ENCODE results near the gene CCDC117.

CCDC117 gene

DNA sequence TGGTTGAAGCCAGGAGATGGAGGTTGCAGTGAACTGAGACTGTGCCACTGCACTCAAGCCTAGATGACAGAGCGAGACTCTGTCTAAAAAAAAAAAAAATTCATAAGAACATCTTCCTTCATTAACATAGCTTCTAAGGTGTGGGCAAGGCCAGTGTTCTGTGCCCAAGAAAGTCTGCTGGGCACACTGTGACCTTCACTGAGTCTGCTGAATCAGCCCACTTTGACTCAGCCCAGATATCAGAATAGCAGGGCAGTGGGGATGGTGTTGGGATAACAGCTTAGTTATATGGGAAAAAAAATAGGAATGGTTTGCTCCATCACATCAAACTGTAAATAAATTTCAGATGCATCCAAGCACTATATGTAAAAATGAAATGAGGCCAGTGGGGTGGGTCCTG lies 60.2 kb downstream of the CCDC117 start:
- no peak for DNase-seq

DNA sequence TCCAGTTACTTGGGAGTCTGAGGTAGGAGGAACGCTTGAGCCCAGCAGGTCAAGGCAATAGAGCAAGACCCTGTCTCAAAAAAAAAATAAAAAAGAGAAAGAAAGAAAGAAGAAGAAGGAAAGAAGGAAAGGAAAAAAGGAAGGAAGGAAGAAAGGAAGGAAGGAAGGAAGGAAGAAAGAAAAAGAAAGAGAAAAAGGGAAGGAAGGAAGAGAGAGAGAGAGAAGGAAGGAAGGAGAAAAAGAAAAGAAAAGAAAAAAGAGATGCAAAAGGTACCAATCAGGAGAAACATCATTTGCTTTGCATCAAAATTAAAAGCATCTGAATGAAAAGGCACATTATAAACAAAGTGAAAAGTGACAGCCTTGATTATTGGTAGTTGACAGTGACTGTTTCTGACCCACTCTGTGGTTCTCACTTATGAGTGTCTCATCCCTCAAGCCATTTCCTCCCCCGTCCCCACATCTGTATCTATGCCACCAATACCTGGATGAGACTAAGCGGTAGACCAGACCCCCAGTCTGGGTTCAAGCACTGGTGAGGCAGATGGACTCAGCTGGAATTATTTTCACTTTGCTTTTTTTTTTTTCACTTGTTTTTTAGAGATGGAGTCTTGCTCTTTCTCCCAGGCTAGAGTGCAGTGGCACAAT lies 60.9 kb downstream of the CCDC117 start:
- no peak for DNase-seq

DNA sequence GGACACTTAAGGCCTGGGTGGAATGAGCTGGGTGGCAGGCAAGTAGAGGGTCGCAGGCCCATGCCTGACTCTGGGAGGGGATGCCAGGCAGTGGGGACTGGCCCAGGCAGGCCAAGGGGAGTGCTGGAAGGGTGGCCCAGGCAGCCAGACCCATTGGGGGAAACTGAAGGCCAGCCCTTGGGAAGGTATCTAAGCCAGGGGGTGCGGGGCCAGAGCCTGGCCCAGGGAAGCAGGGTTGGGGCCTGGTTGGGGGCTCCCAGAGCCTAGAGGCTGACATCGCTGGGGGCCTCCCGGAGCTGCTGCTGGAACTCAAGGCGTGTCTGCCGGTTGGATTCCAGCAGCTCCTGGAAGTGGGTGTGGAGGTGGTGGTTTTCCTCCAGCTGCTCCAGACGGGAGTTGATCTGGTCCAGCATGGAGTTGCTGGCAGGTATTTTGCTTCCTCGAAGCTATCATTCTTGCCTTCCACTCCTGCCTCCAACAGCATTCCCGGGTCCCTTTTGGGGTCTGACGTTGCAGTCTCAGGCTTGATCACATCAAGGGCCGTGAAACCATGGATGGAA lies 63.2 kb downstream of the CCDC117 start:
- no peak for DNase-seq

DNA sequence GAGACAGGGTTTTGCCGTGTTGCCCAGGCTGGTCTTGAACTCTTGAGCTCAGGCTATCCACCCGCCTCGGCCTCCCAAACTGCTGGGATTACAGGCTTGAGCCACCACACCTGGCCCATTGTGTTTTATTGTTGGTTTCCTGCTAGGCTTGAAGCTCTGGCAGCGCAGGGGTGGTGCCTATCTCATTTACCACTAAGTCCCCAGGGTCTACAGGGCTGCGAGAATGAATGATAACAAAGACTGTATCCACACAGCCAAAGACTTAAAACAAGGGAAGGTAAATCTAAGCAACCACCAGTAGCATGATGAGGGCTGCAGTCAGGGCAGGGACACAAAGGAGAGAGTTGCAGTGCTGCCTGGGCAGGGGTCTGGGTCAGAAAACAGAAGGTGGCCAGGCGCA lies 65.1 kb downstream of the CCDC117 start:
- no peak for DNase-seq
